Caco-2 (cell line): Measurements from ENCODE around the gene CRELD2. TPM values are rescaled to one million over a fixed set of nuclear protein-coding genes. Genes with fewer than 3 reads are reported as not detected.

Experiments
- BruUV-seq: library from RNA; stranded (reverse); fragments of 400-500 nt; replicated peaks from 2 replicates; lab custom pipeline; 2021; lab: Mats Ljungman, UMichigan
- CTCF ChIA-PET: fragments of 300-600 bp; sonication (Branson Sonifier 250); formaldehyde crosslinking; loops from one replicate; lab custom pipeline; 2022; ENCODE audit warnings: antibody characterized with exemption; lab: Charles Lee
- POLR2A ChIA-PET: fragments of 300-600 bp; sonication (Branson Sonifier 250); formaldehyde crosslinking; loops from one replicate; lab custom pipeline; 2022; ENCODE audit warnings: antibody characterized with exemption; lab: Charles Lee
- DNase-seq, 2 experiments: peaks; one replicate each; pipeline versions ENCODE4 v3.0.0 to v3.0.0-alpha.2; 2020 to 2022
- H3K27me3 ChIP-seq: replicated peaks from 2 replicates; pipeline ENCODE4 v1.6.0; 2011; ENCODE audit warnings: low read length; ENCODE audit not compliant: control insufficient read depth, insufficient read depth
- H3K36me3 ChIP-seq: 2 replicates; pipeline ENCODE4 v1.5.1; 2011; ENCODE audit warnings: low read length; ENCODE audit not compliant: control insufficient read depth, insufficient read depth
- H3K4me1 ChIP-seq: fragments of 250-450 bp; sonication (Bioruptor Pico); 2 replicates; pipeline ENCODE4 v1.5.1; 2020; ENCODE audit warnings: mild to moderate bottlenecking
- H3K4me3 ChIP-seq: 2 replicates; pipeline ENCODE4 v1.5.1; 2011; ENCODE audit warnings: low read depth, mild to moderate bottlenecking, control low read depth, low read length
- H3K9me3 ChIP-seq: fragments of 250-450 bp; sonication (Bioruptor Pico); 2 replicates; pipeline ENCODE4 v1.5.1; 2020; ENCODE audit warnings: mild to moderate bottlenecking, moderate library complexity
- H3K27ac Mint-ChIP-seq: one replicate; pipeline ENCODE4 v1.8.0; 2022; ENCODE audit warnings: mixed read lengths; ENCODE audit not compliant: unreplicated experiment
- H3K27me3 Mint-ChIP-seq: one replicate; pipeline ENCODE4 v1.8.0; 2022; ENCODE audit warnings: mixed read lengths; ENCODE audit not compliant: insufficient read depth, unreplicated experiment
- H3K36me3 Mint-ChIP-seq: one replicate; pipeline ENCODE4 v1.8.0; 2022; ENCODE audit warnings: mild to moderate bottlenecking, mixed read lengths; ENCODE audit not compliant: insufficient read depth, unreplicated experiment
- H3K4me1 Mint-ChIP-seq: one replicate; pipeline ENCODE4 v1.8.0; 2022; ENCODE audit warnings: low read depth, mixed read lengths; ENCODE audit not compliant: unreplicated experiment
- H3K4me3 Mint-ChIP-seq: one replicate; pipeline ENCODE4 v1.8.0; 2022; ENCODE audit warnings: mild to moderate bottlenecking, moderate library complexity, mixed read lengths; ENCODE audit not compliant: unreplicated experiment
- H3K9me3 Mint-ChIP-seq: one replicate; pipeline ENCODE4 v1.8.0; 2022; ENCODE audit warnings: mixed read lengths; ENCODE audit not compliant: unreplicated experiment
- CTCF ChIP-seq, 2 experiments: fragments of 200-600 bp in 1 of 2; IDR thresholded peaks; 1 replicate in 1 of 2; 2 replicates in 1 of 2; pipeline versions ENCODE4 v1.5.1 to v1.8.0; 2011 to 2022; ENCODE audit warnings: antibody characterized with exemption in 1 of 2, control low read depth in 1 of 2, inconsistent platforms in 1 of 2, low read depth in 1 of 2, low read length in 1 of 2, mild to moderate bottlenecking in 1 of 2, moderate library complexity in 1 of 2; ENCODE audit not compliant: insufficient read depth in 1 of 2, severe bottlenecking in 1 of 2, unreplicated experiment in 1 of 2
- intact Hi-C: fragments of 100-400 bp; cut with micrococcal nuclease; formaldehyde crosslinking; loops from one replicate; pipeline ENCODE4 v1.10.0; 2022; ENCODE audit not compliant: unreplicated experiment
- total RNA-seq: library from RNA; stranded (reverse); gene quantifications from 2 replicates; pipeline ENCODE4 v1.2.3, GENCODE V29; 2022

The CRELD2 gene
- total RNA-seq, 1 experiment from 2014 or later, result 43.3 TPM

GRCh38 chr22:49935561-49935960 is 17.1 kb downstream of the CRELD2 start:
- H3K4me1 ChIP-seq, result peaks cover 6% of the 10 kb centered on the region
- ChIA-PET CTCF (interaction anchor here (0.5 to 1.3 kb wide), 3 partner anchors 75 to 95 kb away, joined by 3 to 4 read pairs (median 3); no protein-coding TSS in a partner anchor), POLR2A (no interaction called here)
- DNase-seq, result no peak
- H3K4me3 Mint-ChIP-seq, result no peak overlapping the region
- H3K36me3 Mint-ChIP-seq, result peaks cover 6% of the 10 kb centered on the region
- no peaks in the 10 kb centered on the region for H3K36me3 ChIP-seq
- H3K9me3 Mint-ChIP-seq, result no peaks in the 10 kb centered on the region
- H3K4me1 Mint-ChIP-seq, result no peaks in the 10 kb centered on the region
- H3K27ac Mint-ChIP-seq, result no peak overlapping the region
- H3K27me3 ChIP-seq, result no peaks in the 10 kb centered on the region
- TF ChIP-seq CTCF (IDR thresholded peaks at IDR 0.05; ENCODE audit: insufficient read depth in 1 of 2, low read depth in 1 of 2, low read length in 1 of 2, severe bottlenecking in 1 of 2, unreplicated experiment in 1 of 2), result no peak
- intact Hi-C loops, result no loop called here
- BruUV-seq, result no TSS peak
- no peaks in the 10 kb centered on the region for H3K9me3 ChIP-seq
- no peak overlapping the region for H3K4me3 ChIP-seq
- no peaks in the 10 kb centered on the region for H3K27me3 Mint-ChIP-seq

GRCh38 chr22:49936018-49936972 is 17.9 kb downstream of the CRELD2 start:
- Histone ChIP-seq H3K27me3 (no peaks in the 10 kb centered on the region), H3K9me3 (0 out of 2 replicates have a peak, but pooled peaks cover 5% of the 10 kb centered on the region), H3K36me3 (no peaks in the 10 kb centered on the region), H3K4me1 (peaks cover 6% of the 10 kb centered on the region), H3K4me3 (peak overlapping the region; percentile 23)
- peaks cover 11% of the 10 kb centered on the region for H3K36me3 Mint-ChIP-seq
- no peaks in the 10 kb centered on the region for H3K27me3 Mint-ChIP-seq
- intact Hi-C loops, result no loop called here
- BruUV-seq, result no TSS peak
- ChIA-PET CTCF (interaction anchor here (0.5 to 1.3 kb wide), 7 partner anchors 15 to 257 kb away, joined by 3 to 5 read pairs (median 4); no protein-coding TSS in a partner anchor), POLR2A (no interaction called here)
- no peak for TF ChIP-seq CTCF (IDR thresholded peaks at IDR 0.05; ENCODE audit: insufficient read depth in 1 of 2, low read depth in 1 of 2, low read length in 1 of 2, severe bottlenecking in 1 of 2, unreplicated experiment in 1 of 2)
- no peaks in the 10 kb centered on the region for H3K4me1 Mint-ChIP-seq
- H3K9me3 Mint-ChIP-seq, result no peaks in the 10 kb centered on the region
- no peak overlapping the region for H3K27ac Mint-ChIP-seq
- DNase-seq, result peak; percentile 40 to 58
- H3K4me3 Mint-ChIP-seq, result no peak overlapping the region

- CTCF ChIA-PET, result interaction anchor here (0.6 to 1.3 kb wide), 2 partner anchors 9 to 93 kb away, joined by 4 read pairs; no protein-coding TSS in a partner anchor
- intact Hi-C loops, result no loop called here
Measured at GRCh38 chr22:49936973-49937757, 18.7 kb downstream of the CRELD2 start.

More at GRCh38 chr22:49936973-49937757, 18.7 kb downstream of the CRELD2 start:
- POLR2A ChIA-PET, result no interaction called here
- no peak for TF ChIP-seq CTCF (IDR thresholded peaks at IDR 0.05; ENCODE audit: insufficient read depth in 1 of 2, low read depth in 1 of 2, low read length in 1 of 2, severe bottlenecking in 1 of 2, unreplicated experiment in 1 of 2)
- no peaks in the 10 kb centered on the region for H3K27me3 ChIP-seq
- no peak overlapping the region for H3K4me3 ChIP-seq
- Mint-ChIP-seq H3K4me1 (no peaks in the 10 kb centered on the region), H3K9me3 (no peaks in the 10 kb centered on the region), H3K27ac (no peak overlapping the region), H3K36me3 (peaks cover 11% of the 10 kb centered on the region), H3K4me3 (no peak overlapping the region), H3K27me3 (no peaks in the 10 kb centered on the region)
- peaks cover 6% of the 10 kb centered on the region; the same call in 1 of the 2 replicates for H3K4me1 ChIP-seq
- peaks cover 5% of the 10 kb centered on the region; the same call in 1 of the 2 replicates for H3K9me3 ChIP-seq
- no peak for DNase-seq
- no TSS peak for BruUV-seq
- H3K36me3 ChIP-seq, result no peaks in the 10 kb centered on the region
